Vagina (tissue), 2 donors: ENCODE measurements around the gene PCGF2.

Experiments used
- POLR2A ChIP-seq, 2 donors: fragments of 450-650 bp; IDR thresholded peaks; one replicate each; pipeline ENCODE4 v1.6.1; 2017; ENCODE audit warnings: antibody characterized with exemption in 2 of 2, mild to moderate bottlenecking in 2 of 2, moderate library complexity in 2 of 2
- POLR2AphosphoS5 ChIP-seq, 2 donors: sonication (generic); formaldehyde crosslinking; IDR thresholded peaks; one replicate each; pipeline ENCODE4 v1.9.0; 2017; ENCODE audit warnings: antibody characterized with exemption in 2 of 2, mild to moderate bottlenecking in 2 of 2, low read depth in 1 of 2; ENCODE audit not compliant: insufficient read depth in 1 of 2
- TF ChIP-seq, protein P1 (sequence below), 3 experiments: fragments of 450-650 bp in 2 of 3; fragments of 200-600 bp in 1 of 3; sonication (generic) in 1 of 3; IDR thresholded peaks; one replicate each; pipeline ENCODE4 v1.5.1; 2017 to 2019; ENCODE audit warnings: antibody characterized with exemption in 3 of 3, mild to moderate bottlenecking in 2 of 3, moderate library complexity in 2 of 3

DNA sequence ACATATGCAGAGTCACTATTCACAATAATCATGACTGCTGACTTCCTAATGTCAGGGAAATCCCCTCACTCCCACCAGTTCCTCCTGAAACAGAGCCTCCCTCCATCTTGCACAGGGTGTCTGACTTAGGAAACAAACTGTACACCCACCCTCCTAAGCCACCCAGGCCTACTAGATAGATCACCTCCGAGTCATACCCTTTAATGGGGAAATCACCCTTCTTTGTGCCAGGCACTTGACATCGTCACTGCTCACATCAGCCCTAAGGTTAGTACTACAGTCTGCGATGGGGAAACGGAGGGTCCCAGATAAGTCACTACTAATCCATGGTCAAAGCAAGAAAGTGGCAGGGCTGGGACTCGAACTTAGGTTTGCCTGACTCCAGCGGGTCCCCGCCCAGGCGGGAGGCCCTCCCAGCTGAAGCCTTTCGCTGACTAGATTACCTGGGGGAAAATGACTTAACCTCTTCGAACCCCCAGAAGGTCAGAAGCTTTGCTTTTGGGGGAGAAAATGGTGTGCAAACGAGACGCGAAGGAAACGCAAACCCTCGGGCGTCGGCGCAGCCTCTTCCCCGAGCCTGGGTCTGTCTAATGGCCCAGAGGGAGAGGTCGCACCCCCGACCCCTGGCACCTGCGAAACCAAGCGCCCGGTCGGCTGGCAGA lies 46.5 kb downstream of the PCGF2 start:
- TF ChIP-seq POLR2A (IDR thresholded peaks at IDR 0.05) (no peak), POLR2AphosphoS5 (IDR thresholded peaks at IDR 0.05; ENCODE audit: insufficient read depth in 1 of 2, low read depth in 1 of 2) (no peak)
- TF ChIP-seq, protein P1, sequence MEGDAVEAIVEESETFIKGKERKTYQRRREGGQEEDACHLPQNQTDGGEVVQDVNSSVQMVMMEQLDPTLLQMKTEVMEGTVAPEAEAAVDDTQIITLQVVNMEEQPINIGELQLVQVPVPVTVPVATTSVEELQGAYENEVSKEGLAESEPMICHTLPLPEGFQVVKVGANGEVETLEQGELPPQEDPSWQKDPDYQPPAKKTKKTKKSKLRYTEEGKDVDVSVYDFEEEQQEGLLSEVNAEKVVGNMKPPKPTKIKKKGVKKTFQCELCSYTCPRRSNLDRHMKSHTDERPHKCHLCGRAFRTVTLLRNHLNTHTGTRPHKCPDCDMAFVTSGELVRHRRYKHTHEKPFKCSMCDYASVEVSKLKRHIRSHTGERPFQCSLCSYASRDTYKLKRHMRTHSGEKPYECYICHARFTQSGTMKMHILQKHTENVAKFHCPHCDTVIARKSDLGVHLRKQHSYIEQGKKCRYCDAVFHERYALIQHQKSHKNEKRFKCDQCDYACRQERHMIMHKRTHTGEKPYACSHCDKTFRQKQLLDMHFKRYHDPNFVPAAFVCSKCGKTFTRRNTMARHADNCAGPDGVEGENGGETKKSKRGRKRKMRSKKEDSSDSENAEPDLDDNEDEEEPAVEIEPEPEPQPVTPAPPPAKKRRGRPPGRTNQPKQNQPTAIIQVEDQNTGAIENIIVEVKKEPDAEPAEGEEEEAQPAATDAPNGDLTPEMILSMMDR (IDR thresholded peaks at IDR 0.05) = no peak
